Stimulated activated naive CD8-positive, alpha-beta T cell treated with anti-CD3 and anti-CD28 coated beads, Interleukin-15, Interleukin-2, amounts not matched to agents 100 U/mL and 50 U/mL, for 24 hours (primary cell): Measurements from ENCODE around the gene UROC1.

Experiments used
- ATAC-seq: fragments of 150-1000 bp; cut with Tn5 transposase; one replicate; pipeline ENCODE4 v1.10.0; 2021
- DNase-seq: peaks from one replicate; pipeline ENCODE4 v3.0.0; 2021

Gene UROC1

DNA sequence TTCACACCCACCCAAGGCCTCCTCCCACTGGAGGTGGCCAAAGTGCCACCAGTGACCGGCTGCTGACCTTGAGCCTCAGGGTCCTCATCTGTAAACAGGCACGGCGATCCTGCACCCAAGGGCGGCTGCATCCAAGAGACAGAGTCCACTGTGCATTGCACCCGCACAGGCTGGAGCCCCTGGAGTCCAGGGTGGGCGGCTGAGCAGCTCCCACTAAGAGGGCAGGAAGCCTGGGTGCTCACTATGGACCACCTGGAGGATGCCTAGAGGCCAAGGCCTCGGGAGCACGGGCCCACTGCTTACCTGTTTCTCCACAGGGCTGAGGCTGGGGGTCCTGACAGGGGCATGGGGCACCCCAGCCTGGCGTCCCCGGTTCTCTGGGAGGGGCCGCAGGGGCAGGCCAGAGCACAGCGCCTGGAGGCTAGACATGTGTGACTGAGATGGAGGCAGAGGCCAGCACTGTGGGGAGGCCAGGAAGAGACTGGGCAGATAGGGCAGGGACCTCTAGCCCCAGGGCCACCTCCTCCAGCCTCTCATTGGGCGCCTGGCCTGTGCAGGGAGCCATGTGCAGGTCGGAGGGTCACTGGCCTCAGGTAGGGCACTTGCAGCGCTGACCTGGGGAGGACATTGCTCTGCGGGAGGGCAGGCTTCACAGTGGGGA is at the start of gene UROC1:
UROC1 (minus strand) TSS at position 483 of the 661 bp plus-strand sequence; CDS start at position 429, 54 bp downstream.
- ATAC-seq, result no peak
- DNase-seq, result no peak

DNA sequence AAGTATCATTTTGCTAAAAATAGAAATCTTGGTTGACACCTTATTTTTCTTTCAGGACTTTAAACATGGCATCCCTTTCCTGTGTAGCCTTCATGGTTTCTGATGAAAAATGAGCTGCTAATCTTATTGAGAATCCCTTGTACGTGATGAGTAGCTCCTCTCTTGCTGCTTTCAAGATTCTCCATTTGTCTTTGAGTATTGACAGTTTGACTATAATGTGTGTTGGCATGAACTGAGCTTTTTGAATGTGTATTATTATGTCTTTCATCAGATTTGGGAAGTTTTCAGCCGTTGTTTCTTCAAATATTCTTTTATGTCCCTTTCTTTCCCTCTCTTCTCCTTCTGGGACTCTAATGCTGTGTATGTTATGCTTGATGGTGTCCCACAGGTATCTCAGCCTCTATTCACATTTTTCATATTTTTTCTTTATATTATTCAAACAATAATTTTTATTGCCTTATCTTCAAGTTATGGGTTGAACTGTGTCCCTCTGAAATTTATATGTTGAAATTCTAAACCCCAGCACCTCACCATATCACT is 45.2 kb upstream of the UROC1 start:
- DNase-seq (no peak), ATAC-seq (no peak)

DNA sequence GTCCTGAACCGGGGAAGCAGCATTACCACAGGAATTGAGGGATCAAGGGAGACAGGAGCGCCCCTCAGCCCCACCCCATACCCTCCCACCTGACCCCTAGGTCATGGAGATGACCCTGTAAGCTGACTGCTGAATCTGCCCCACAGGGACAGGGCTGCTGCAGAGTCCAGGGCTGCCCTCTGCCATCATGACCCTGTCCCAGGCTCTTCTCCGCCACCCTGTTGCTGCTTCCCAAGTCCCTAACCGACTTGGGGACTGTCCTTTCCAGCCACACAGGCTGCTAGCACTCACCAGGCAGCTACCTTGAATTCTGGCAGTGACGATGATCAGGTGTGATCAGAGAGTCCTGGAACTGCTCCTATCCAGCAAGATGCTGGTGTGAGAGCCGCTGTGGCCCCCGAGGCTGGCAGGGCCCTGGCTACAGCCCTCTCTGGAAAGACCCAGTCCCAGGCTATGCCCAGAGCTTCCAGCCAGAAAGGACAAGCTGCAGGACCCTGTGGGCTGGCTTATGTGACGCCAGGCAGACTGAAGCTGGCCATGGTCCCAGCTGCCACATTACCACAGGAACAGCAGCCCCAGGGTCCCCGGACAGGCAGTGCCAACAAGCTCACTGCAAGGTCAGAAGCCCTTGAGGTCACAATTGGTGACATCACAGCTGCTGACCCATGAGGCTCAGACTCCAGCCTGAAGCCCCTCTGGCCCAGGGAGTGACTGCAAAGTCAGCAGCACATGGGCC is 40.9 kb upstream of the UROC1 start, which contains the start of gene C3orf22:
C3orf22 (minus strand) TSS at position 597 of the 736 bp plus-strand sequence. CDS start 5,542 bp downstream, outside the sequence.
- no peak for ATAC-seq

DNA sequence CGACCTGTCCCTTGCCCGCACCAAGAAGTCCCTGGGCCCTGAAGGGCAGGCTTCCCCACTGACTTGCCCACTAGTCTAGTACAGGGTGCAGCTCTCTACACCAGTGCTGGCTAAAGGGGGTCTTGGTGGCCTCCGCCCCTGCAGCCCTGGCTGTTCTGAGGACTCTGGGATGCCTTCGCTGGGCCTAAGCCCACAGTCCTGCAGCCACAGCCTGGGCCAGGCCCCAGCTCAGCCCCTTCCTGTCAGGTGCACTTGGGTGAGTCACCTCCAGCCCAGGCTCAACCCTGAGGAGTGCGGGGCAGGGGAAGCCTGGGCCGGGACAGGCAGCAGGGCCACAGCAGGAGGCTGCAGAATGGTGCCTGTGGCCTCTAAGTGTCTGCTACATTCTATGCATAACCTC is 40.2 kb upstream of the UROC1 start:
- DNase-seq, result no peak
- ATAC-seq, result no peak

More for the DNA sequence above, 40.9 kb upstream of the UROC1 start, which contains the start of gene C3orf22:
- DNase-seq, result no peak

DNA sequence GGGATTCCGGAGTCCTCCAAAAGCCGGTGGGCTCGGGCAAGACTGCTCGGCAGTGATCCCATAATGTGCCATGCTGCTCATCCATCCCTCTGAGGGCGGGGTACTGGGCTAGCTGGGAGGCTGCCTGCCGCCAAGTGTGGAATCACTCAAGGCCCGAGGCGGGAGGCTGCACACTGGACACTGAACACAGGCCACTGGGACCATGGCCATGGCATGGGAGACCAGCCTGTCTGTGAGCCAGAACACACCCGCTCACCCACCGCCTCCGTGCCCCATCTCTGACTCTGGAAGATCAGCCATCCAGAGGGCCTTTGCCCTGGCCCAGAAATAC is 39.8 kb upstream of the UROC1 start:
- ATAC-seq (no peak), DNase-seq (no peak)

DNA sequence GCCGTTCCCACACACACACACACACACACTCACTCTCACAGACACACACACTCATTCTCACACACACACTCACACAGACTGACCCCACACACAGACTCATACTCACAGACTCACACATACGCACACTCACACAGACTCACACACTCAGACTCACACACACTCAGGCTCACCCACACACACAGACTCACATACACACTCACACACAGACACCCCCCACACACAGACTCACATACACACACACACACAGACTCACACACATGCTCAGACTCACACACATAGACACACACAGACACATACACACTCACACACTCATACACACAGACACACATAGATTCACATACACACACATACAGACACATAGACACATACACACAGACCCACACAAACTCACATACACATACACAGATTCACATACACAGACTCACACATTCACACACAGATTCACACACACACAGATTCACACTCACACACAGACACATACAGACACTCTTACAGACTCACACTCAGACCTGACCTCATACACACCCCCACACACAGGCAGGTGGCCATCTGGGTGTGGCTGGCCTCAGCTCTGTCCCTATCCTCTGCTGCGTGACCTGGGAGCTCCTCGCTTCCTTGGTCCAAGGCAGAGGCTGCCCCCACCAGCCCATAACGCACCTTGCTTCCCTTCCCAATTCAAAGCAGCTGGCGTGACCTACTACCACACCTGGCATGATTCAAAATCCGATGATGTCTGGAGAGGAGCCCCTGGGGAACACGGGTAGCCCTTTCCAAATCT is 39.3 kb upstream of the UROC1 start:
- DNase-seq, result no peak
- ATAC-seq, result no peak

DNA sequence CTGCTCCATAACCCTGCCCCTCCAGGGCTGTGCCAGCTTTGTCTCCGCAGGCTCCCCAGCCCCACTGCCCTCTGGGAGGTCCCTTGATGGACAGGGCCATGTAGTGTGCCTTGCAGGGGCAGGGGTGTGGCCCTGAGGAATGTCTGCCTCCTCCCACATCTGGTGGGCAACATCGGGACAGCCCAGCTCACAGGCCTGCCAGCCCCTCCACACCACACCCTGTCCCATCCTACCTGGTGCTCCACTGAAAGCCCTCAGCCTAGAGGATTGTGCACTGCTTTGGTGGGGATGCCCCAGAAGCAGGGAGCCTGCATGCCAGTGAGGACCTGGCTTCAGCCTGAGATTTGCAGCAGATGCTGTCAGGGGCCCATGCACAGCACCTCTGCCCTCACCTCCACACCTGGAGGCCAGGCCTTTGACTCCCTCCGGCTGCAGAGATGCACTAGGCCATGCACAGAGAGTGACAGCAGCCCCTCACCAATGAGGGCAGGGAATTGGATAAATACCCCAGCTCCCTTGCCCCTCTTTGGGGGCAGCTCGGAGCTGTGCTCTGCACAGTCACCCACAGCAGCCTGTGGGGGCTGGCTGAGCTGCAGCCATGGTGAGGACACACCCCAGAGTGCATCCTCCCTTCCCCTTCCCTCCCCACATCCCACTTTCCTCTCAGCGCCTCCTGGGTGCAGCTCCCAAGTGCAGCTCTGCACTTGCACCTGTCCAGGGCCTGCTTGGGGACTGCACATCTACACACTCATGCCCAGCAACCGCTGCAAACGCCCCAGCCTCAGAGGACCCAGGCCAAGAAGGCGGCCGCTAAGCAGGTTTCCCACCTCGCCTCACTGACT is 38.4 kb upstream of the UROC1 start:
- DNase-seq, result no peak
- ATAC-seq, result no peak

DNA sequence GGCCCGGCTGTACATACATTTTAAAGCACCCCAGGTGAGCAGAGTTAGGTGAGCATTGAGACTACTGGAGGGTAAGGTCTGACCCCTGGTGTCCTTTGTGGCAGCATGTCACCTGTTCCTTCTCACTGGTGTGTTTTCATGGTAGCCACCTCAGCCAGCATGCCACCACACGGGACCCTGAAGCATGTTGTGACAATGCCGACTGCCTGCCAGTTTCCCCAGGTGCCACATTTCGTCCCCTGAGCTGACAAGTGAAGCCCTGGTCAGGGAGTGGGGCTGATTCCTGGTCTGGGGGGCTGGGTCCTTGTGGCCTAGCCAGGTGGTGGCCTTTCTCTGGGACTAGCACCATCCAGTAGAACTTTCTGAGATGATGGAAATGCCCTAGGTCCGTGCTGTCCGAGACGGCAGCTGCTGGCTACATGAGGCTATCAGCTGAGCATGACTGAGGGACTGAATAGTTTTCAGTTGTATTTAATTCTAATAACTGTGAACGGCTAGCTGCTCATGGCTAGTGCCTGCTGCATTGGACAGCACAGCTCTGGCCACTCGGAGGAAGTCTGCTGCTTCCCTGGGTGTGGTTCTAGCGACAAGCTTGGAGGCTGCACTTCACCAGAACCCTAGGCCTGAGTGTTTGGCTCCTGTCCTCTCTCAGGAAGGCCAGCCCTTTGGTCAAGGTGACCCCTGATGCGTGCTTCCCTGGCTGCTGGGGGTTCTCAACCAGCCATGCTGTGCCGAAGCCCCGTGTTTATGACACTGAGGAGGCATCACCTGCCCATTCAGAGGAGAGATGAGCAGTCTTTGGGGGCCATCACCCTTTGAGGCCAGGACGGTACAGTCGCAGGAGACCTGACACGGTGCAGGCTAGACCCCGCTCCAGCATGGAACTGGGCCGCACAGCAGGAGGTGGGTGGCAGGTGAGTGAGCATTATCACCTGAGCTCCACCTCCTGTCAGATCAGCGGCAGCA is 37.3 kb upstream of the UROC1 start:
- DNase-seq (no peak), ATAC-seq (no peak)

DNA sequence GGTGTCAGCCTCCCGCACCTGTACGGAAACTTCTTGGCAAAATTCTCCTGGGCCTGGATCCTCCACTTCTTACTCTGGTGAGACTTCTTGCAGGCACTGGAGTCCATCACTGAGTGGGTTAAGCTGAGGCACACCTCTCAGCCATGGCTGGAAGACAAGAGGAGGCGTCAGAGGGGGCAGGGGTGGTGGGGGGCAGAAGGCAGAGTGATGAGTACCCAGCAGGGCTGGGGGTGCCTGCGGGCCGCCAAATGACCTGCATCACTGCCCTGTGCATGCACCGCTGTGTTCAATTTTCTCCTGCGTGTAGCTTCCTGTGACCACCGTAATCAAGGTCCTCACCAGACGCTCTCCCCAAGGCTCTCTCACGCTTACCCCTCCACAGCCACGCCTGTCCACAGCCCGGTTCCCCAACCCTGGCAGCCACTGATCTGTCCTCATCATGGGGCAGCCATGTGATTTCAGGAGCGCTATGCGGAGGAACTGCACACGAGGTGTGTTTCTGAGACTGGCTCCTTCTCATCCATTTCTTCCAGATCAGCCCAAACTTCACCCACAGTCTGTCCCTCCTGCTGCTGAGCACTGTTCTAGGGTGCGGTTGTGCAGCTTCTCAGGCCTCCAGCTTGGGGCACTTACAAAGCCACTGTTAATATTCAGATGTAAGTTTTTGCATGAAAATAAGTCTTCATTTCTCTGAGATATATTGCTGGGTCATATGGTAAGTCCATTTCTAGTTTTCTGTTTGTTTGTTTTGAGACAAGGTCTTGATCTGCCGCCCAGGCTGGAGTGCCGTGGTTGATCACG is 35.9 kb upstream of the UROC1 start:
- no peak for DNase-seq
- ATAC-seq, result no peak

DNA sequence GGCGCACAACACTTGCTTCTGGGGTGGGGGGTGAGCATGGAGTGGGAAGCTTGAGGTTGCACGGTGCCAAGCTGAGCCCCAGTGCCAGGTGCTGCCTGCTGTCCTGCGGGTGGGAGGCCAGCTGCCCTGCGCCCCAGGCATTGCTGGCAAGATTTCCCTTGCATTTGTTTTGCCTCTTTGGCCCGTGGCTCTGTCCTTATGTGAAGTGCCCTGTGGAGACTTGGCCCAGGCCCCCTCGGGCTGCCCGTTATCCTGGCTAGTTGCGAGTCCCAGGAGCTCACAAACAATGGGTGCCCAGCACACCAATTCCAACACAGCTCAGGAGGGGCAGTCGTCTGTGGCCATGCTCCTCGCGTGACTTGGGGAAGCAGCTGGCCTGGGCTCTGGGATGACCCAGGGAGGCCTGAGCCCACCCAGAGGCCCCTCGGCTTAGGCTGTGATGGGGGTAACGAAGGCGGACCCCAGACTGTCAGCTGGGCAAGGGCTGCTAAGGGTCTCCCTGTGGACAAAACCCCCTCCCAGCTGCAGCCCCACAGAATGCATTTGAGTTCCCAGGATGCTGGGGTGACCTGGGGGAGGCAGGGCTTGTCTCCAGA is 35.2 kb upstream of the UROC1 start:
- ATAC-seq (no peak), DNase-seq (no peak)

DNA sequence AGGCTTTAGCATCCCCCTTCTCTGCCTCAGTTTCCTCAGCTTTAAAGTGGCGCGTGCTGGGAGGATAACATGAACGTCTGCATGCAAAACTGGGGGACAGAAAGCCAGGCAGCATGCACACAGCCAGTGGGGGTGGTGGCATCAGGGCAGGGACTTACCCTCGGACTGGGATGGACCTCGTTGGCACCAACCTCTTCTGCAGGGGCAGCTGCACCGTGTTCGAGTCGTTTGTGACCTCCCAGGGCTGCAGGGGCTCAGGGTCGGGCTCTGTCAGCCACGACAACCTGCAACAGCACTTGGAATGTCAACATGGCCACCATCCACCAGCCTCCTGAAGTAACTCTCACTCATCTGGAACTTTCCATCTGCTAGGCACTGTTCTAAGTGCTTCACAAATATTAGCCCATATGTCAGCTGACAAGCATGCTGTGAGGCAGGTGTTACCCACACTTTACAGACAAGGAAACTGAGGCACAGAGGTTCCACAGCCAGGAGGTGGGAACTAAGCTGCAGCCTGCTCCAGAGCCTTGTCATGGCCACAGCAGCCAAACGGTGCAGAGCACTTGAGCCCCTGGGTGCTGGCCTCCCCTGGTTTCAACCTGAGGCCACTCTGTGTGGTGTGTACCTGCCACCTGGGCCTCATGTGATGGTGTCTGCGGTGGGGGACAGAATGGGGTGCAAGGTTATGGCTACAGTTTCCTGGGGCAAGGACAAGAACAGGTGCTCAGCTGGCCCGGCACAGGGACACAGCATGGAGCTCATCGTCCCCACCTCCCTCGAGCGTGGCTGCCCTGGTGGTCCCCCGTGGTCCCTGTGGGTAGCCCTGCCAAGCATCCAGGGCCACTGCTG is 34.5 kb upstream of the UROC1 start:
- ATAC-seq (no peak), DNase-seq (no peak)

DNA sequence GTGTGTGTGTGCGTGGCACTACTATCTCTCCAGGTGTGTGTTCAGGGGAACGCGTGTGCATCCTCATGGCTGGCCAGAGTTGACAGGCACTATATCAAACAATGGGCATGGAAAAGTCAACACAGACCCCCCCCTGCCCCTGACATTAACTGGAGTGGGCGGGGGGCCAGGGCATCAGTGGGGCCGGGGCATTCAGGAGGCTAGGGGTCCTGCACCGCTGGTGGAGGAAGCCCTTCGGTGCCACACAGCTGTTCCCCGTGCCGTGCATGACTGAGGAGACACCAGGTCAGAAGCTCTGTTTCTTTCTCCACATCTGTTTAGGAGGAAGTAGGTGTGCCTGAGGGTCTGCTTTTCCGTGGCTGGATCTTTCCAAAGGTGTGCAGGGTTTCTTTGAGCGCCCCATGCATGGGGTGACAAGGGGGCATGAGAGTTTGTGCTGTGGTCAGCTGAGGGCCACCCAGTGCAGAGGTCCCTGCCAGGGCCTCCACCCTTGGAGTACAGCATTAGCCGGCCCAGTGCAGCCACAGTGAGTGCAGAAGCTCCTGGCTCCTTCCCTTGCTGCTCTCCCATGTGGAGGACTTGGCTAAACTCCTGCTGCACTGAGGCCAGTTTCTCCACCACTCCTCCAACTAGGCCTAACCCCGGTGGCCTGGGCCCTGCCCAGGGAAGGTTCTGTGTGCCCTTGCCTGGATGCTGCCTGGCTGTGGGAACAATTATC is 33.7 kb upstream of the UROC1 start:
- DNase-seq (no peak), ATAC-seq (no peak)

DNA sequence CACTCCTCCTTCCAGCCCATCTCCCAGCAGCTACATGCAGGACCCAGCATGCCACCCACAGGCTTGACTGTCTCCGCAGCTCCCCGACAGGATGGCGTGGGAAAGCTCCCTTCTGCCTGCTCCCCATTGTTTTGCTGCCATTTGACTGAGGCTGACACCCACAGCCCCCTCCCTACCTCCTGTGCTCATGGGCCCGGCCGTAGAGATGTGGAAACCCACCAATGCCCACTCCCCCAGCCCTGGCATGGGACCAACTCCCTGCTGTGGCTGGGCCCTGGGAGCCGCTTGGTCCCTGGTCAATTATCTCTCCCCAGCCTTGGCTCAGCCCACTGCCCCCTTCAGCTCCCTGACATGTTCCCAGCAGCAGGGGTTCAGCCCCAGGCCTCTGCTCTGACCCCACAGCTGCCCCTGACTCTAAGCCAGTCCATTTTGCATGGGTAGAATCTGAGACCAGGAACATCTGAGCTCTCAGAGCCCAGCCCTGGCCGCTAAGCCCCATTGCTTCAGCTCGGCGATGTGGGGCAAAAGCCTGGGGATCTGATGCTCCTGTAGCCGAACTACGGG is 33.0 kb upstream of the UROC1 start:
- DNase-seq, result no peak

DNA sequence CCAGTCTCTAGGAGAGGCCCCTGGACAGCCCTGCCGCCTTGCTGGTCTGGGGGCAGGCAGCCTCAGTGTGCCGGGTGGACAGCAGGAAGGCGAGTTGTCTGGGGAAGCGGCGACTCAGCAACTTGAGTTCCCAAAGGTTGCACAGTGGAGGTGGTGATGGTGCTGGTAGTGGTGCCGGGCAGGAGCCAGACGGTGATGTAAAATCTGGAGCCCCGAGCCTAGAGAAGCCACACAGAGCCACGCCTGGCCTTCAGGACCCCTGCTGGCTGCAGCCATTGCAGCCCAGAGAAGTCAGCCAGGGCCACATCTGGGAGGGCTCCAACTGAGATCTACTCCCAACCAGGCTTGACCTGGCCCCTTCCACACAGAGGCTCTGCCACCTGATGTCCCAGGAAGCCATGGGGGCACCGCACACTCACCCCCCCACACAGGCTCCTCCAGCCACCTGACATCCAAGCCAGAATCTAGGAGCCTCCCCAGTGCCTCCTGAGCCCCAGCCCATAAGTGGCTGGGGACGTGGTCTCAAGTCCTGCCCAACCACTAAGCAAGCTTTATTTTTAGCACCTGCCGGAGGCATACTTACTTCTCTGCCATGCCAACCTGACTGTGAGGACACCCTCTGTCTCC is 32.4 kb upstream of the UROC1 start:
- no peak for DNase-seq
- ATAC-seq, result no peak

More for the DNA sequence above, 33.0 kb upstream of the UROC1 start:
- ATAC-seq, result no peak

DNA sequence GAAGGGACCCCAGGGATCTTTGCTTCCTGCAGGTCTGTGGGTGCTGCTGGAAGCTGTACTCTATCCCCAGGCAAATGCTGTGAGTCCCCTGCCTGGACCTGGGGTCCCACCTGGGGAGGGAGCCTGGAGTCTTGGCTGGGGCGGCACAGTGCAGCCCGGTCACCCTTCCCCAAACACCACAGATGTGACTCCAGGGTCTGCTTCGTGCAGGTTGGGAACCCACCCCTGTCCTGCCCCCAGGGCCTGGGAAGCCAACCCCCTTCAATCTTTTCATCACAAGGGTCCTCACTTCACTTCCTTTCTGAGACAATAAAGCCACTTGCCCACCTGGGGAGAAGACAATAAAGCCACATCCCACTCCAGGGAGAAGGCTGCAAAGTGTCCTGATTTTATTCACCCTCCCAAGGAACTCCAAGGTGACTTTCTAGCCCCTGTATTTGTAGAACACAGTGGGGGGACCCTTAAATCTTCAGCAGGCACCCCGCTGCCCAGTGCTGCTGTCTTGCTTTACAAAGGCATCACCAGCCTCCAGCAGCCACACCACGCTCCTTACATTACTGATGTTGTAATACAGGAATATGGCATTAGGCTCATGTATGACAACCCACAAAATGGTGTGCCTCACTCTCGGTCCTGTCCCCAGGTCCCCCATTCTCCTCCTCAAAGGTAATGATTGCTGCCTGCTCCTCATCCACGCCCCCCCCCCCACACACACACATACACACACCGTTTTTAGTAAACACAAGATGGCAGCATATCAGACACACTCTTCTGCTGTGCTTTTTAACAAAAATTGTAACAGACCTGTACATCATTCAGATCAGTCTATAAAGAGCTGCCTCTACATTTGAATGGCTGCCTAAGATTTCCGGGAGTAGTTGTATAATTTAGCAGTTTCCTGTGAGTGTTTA is 31.2 kb upstream of the UROC1 start:
- ATAC-seq (no peak), DNase-seq (no peak)

DNA sequence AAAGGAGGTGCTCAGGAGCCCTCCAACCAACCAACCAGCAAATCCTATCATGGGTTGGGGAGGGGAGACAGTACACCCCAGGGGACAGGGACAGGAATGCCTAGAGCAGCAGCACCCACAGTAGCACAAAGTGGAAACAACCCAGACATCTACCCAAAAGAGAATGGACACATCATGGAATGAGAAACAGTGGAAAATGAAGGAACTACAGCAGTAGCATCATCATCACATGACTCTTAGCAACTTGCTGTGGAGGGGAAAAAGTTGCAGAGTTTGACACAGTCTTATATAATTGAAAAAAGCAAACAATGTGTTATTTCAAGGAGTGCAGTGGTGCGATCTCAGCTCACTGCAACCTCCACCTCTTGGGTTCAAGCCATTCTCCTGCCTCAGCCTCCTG is 30.1 kb upstream of the UROC1 start:
- ATAC-seq, result no peak
- no peak for DNase-seq
